WERI-Rb-1 (cell line): ENCODE measurements around the gene DEGS2.

Source experiments
- DNase-seq: peaks from one replicate; pipeline ENCODE4 v3.0.0-alpha.2; 2020
- H3K27ac ChIP-seq: fragments of 250-450 bp; sonication (Bioruptor Pico); 2 replicates; pipeline ENCODE4 v1.5.1; 2020; ENCODE audit warnings: mild to moderate bottlenecking, moderate library complexity
- H3K27me3 ChIP-seq: fragments of 250-450 bp; sonication (Bioruptor Pico); 2 replicates; pipeline ENCODE4 v1.5.1; 2021; ENCODE audit warnings: mild to moderate bottlenecking, low read depth, moderate library complexity; ENCODE audit not compliant: insufficient read depth, severe bottlenecking
- H3K36me3 ChIP-seq: fragments of 250-450 bp; sonication (Bioruptor Pico); 2 replicates; pipeline ENCODE4 v1.5.1; 2020; ENCODE audit warnings: mild to moderate bottlenecking, moderate library complexity
- H3K4me3 ChIP-seq: 2 replicates; pipeline ENCODE4 v1.5.1; 2011; ENCODE audit warnings: low read depth, mild to moderate bottlenecking, control low read depth, low read length
- H3K9me3 ChIP-seq: fragments of 250-450 bp; sonication (Bioruptor Pico); 2 replicates; pipeline ENCODE4 v1.5.1; 2021; ENCODE audit warnings: mild to moderate bottlenecking, moderate library complexity; ENCODE audit not compliant: severe bottlenecking
- CTCF ChIP-seq: IDR thresholded peaks from 2 replicates; pipeline ENCODE4 v1.5.1; 2011; ENCODE audit warnings: low read depth, mild to moderate bottlenecking, control low read depth, inconsistent platforms, low read length

The DEGS2 gene

DNA sequence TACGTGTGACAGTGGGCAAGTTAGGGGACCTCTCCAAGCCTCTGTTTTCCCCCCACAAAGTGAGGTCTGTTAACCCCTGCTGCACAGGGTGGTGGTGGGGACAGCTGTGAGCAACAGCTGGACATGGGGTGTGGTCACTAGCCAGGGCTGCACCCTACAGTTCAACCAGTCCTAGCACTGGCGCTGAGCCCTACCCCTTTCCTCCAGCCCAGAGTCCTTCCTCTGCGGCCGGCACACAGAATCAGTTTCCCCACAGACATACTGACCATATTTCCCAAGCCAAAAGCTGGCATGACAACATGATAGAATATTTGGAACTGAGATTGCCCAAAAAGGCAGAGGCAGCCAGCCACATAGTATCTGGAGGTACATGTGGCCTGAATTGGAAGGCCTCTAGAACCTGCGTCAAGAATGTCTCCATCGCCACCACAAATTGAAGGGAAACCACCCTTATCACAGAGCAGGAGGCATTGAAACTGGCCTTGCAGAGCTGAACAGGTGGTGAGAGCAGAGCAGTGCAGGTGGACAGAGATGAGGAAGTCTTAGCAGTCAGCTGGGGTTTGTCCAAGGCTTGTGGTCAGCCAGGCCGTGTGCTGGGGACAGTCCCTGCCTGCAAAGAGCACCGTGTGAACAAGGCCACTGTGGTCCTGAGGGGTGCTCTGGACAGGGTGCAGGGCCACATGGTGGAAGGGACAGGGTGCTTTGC, 21.2 kb downstream of the DEGS2 start:
- TF ChIP-seq CTCF: no peak
- H3K36me3 ChIP-seq: peaks cover 23% of the 10 kb centered on the region
- DNase-seq: no peak
- no peak overlapping the region for H3K4me3 ChIP-seq
- H3K27me3 ChIP-seq: no peaks in the 10 kb centered on the region
- no peak overlapping the region for H3K27ac ChIP-seq
- no peaks in the 10 kb centered on the region for H3K9me3 ChIP-seq

GRCh38 chr14:100137173-100137572, 22.3 kb downstream of the DEGS2 start:
- Histone ChIP-seq H3K36me3 (peaks cover 33% of the 10 kb centered on the region), H3K27ac (no peak overlapping the region), H3K9me3 (no peaks in the 10 kb centered on the region), H3K27me3 (no peaks in the 10 kb centered on the region), H3K4me3 (no peak overlapping the region)
- DNase-seq: no peak
- TF ChIP-seq CTCF: no peak

DNA sequence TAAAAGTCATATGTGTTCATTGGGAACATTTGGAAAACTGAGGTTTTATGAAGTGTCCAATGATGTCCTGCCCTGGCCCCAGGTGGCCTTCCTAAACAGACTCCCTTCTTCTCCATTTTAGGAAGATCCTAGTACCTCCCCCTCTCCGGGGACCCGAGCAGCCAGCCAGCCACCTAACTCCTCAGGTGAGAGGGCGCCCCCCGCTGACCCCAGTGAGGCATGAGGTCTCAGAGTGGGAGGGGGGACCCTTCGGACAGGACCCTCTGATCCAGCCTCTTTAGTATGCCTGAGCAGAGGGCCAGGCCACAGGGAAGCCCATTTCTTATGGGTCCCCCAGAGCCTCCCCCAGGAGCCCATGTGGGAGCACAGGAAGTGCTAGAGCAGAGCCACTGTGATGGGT, 23.7 kb downstream of the DEGS2 start:
- Histone ChIP-seq H3K4me3 (no peak overlapping the region), H3K36me3 (peaks cover 46% of the 10 kb centered on the region), H3K9me3 (no peaks in the 10 kb centered on the region), H3K27me3 (no peaks in the 10 kb centered on the region), H3K27ac (no peak overlapping the region)
- 0 out of 2 replicates have a peak, but pooled peaks have one; percentile 5 for TF ChIP-seq CTCF
- DNase-seq: no peak

- Histone ChIP-seq H3K27me3 (no peaks in the 10 kb centered on the region), H3K4me3 (no peak overlapping the region), H3K9me3 (no peaks in the 10 kb centered on the region), H3K36me3 (peaks cover 51% of the 10 kb centered on the region), H3K27ac (no peak overlapping the region)
- no peak for TF ChIP-seq CTCF
- DNase-seq: no peak
These were observed 24.4 kb downstream of the DEGS2 start for GRCh38 chr14:100135073-100135472.

DNA sequence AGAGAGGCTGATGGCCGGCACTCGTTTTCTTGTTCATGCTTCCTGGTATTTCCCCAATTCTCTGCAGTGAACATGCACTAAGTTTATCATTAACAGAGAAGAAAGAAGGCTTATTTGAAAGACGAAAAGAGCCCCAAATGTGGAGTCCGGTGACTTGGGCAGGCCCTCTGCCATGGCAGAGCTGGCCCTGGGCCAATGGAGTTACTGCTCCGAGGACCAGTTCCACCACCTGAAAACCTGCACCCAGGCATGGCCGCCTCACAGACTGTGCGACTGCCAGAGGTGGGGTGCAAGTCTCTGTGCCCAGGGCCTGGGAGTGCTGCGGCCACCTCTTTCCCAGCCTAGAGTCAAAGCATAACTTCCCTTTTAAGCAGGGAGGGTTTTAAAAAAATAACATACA, 24.9 kb downstream of the DEGS2 start:
- peaks cover 54% of the 10 kb centered on the region for H3K36me3 ChIP-seq

More for the DNA sequence above, 24.9 kb downstream of the DEGS2 start:
- H3K9me3 ChIP-seq: no peaks in the 10 kb centered on the region
- no peak overlapping the region for H3K4me3 ChIP-seq
- no peak overlapping the region for H3K27ac ChIP-seq
- TF ChIP-seq CTCF: no peak
- no peaks in the 10 kb centered on the region for H3K27me3 ChIP-seq
- DNase-seq: no peak
